Spleen (tissue), 7 donors: Measurements from ENCODE around the gene ZNF839.

ENCODE experiments used
- CTCF ChIP-seq, 11 experiments: fragments of 200-600 bp in 7 of 11; fragments of 450-650 bp in 4 of 11; sonication (generic) in 4 of 11; IDR thresholded peaks in 8 of 11; conservative IDR thresholded peaks in 3 of 11; 1 replicate in 7 of 11; 2 replicates in 4 of 11; pipeline versions ENCODE4 v1.4.0 to v1.8.0; 2016 to 2021; ENCODE audit warnings: antibody characterized with exemption in 11 of 11, inconsistent platforms in 4 of 11, mild to moderate bottlenecking in 1 of 11
- POLR2A ChIP-seq, 3 donors: fragments of 450-650 bp; IDR thresholded peaks; one replicate each; pipeline ENCODE4 v1.5.1; 2017; ENCODE audit warnings: antibody characterized with exemption in 3 of 3, mild to moderate bottlenecking in 1 of 3
- POLR2AphosphoS5 ChIP-seq, 3 donors: sonication (generic); formaldehyde crosslinking; IDR thresholded peaks; one replicate each; pipeline ENCODE4 v1.5.1; 2017; ENCODE audit warnings: antibody characterized with exemption in 3 of 3
- donor health status: DM: no; HTN: no; CAD: no; lungs with moderate emphysema.
- donor health status: DM: no; HTN: no; CAD: no.
- donor health status: DM: no; HTN: no; CAD: no.

GRCh38 chr14:102318781-102319276, 717 bp upstream of the ZNF839 start:
- TF ChIP-seq CTCF (IDR thresholded peaks at IDR 0.05 in 8 of 11, conservative IDR thresholded peaks at IDR 0.05 in 3 of 11): no peak
- no peak for TF ChIP-seq POLR2AphosphoS5 (IDR thresholded peaks at IDR 0.05)
- no peak for TF ChIP-seq POLR2A (IDR thresholded peaks at IDR 0.05)
